ENCODE results near the gene IRF4.
A peak's percentile ranks its signal among the peaks of the same experiment; 100 is the strongest.

The IRF4 gene

DNA sequence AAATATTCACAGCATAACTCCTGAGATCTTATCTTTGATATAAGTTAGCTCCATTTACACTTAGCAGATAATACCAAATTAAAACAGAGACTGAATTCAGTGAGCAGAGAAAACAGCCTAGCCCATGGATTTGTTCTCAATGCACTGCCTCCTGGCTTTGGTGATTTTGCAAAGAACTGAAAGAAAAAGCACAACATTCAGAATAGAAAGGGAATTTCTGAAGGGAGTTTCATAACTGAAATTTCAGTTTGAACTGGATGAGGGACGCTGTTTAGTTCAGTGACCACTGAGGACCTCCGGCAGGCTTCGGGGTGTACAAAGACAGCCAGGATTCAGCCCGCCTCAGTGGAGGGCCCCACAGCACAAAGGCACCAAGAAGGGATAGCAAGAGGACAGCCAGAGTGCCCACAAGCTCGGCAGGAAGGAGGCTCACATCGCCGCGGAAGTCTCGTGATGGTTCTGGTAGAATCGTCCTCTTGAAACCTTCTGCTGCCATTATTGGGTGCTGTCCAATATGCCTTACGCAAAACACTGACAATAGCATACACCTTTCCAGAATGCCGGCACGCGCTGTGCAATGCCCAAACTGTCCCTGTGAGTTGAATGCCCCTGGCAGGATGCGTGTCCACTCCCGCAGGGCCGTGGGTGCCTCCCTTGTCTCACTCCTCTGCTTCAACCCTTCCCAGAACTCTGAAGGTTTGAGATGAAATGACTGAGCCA is 9.7 kb upstream of the IRF4 start:
- no peak for DNase-seq (ENCODE audit: low read depth, low spot score)

GRCh38 chr6:382883-383810 is 8.4 kb upstream of the IRF4 start:
- DNase-seq (ENCODE audit: low read depth, low spot score) = no peak

GRCh38 chr6:383856-384255 is 7.7 kb upstream of the IRF4 start:
- DNase-seq (ENCODE audit: low read depth, low spot score) = no peak

DNA sequence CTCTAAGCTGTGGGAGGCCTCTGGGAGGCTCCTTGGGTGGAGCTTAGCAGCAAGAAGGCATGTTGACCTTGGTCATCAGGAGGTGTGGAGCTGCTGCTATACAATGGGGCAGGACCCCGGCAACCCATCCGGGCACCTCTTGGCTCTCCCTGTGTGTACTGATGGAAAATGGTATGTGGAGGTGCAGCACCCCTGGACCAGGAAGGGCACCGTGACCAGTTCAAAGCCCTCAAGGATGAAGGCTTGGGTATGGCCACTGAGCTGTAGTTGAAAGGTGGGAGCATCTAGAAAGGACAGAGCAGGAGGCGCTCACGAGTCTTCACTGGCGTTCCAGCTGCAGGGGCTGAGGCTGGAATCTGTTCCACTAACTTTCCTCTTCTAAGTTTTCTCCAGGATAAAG is 6.7 kb upstream of the IRF4 start:
- DNase-seq (ENCODE audit: low read depth, low spot score) = no peak

DNA sequence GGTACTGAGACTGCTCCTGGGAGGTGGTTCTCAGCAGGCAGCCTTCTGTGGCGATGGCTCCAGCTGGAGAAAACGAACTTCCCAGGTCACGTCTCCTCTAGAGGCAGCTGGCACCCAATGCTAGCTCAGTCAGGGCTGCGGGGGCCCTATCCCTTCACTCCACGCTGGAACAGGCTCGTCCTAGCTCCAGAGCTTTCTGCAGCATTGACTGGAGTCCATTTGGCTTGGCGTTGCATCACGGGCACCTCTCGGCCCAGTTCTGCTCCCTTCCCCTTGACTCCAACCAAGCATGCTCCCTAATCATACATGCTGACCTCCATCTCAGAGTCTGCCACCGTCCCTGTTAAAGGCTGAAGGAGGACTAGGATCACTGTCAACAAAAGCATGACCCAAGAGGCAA is 5.9 kb upstream of the IRF4 start:
- DNase-seq (ENCODE audit: low read depth, low spot score) = no peak

GRCh38 chr6:386688-387266 is 4.8 kb upstream of the IRF4 start:
- no peak for DNase-seq (ENCODE audit: low read depth, low spot score)

DNA sequence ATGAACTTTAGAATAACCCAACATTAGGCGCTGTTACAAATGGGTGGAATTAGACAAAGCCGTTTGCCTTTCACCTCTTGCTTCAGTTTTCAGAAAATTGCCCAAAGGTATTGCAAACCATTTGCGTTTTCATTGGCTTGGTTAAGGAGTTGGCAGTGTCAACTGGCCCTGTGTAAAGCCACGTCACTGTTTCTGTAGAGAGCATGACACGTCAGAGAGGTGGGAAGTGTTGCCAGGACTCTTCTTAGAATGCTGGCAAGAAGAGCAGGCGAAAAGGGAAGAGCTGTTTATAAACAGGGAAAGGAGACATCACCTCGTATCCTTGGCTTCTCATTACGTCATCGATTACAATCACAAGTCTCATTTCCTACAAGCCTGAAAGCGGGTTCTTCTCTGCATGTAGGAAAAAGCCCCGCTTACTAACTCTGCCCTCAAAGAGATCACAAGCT is 4.2 kb upstream of the IRF4 start:
- no peak for DNase-seq (ENCODE audit: low read depth, low spot score)

- no peak for DNase-seq (ENCODE audit: low read depth, low spot score)
Measured at GRCh38 chr6:388202-388903, 3.2 kb upstream of the IRF4 start.

- DNase-seq (ENCODE audit: low read depth, low spot score) = no peak
Measured at GRCh38 chr6:389143-389542, 2.4 kb upstream of the IRF4 start.

- DNase-seq (ENCODE audit: low read depth, low spot score) = no peak
Measured at GRCh38 chr6:389622-390021, 1.9 kb upstream of the IRF4 start.

DNA sequence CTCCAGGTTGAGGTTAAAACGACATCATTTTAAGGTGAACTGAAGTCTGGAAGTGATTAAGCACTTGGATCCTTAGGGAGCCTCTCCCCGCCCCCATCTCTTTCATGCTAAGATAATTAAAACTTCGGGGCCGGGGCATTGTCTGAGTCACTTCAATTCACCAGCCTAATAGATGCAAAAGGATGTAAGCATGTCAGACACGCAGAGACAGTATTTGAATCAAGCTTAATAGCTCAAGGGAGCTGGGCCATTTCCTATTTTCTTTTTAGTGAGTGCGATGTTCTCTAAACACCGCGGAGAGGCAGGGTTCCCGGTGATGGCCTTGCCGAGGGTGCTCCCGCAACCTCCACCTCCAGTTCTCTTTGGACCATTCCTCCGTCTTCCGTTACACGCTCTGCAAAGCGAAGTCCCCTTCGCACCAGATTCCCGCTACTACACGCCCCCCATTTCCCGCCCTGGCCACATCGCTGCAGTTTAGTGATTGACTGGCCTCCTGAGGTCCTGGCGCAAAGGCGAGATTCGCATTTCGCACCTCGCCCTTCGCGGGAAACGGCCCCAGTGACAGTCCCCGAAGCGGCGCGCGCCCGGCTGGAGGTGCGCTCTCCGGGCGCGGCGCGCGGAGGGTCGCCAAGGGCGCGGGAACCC is 516 bp upstream of the IRF4 start:
- peak; percentile 42 for DNase-seq (ENCODE audit: low read depth, low spot score)

- DNase-seq (ENCODE audit: low read depth, low spot score) = no peak
Measured at GRCh38 chr6:392441-393390, 1.2 kb downstream of the IRF4 start.

DNA sequence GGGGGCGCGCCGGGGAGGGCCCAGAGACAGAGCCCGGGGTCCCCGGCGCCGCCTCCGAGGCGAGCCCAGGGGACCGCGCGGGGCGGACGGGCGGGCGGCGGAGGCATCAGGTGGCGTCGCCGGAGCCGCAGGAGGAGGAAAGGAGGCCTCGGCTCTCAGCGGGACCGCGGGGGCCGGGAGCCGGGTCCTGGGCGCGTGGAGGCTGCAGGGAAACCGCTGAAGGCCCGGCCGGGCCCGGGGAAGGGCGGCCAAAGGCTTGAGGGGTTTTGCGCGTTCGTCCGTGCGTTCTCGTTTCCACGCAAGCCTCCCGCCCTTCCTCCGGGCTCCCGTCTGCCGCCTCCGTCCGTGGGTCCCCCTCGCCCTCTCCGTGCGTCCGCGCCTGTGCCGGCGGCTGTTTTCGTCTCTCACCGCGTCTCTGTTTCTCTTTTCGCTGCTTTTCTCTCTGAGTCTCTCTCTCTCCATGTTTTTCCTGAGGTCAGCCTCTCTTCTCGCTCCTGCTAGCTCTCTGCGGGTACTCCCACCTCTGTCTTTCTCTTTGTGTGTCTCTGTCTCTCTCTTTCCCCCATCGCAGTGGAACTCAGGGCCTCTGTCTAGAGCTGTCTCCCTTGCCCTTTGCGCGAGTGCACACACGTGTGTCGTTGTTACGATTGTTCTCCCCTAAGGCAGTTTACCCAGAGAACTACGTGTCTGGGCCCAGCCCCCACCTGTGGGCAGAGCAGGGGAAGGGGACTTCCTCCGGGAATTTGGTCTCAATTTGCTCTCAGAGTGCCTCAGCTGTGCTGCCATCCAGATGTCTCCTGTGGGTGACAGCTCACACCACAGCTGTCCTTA is 2.1 kb downstream of the IRF4 start:
- no peak for DNase-seq (ENCODE audit: low read depth, low spot score)

DNA sequence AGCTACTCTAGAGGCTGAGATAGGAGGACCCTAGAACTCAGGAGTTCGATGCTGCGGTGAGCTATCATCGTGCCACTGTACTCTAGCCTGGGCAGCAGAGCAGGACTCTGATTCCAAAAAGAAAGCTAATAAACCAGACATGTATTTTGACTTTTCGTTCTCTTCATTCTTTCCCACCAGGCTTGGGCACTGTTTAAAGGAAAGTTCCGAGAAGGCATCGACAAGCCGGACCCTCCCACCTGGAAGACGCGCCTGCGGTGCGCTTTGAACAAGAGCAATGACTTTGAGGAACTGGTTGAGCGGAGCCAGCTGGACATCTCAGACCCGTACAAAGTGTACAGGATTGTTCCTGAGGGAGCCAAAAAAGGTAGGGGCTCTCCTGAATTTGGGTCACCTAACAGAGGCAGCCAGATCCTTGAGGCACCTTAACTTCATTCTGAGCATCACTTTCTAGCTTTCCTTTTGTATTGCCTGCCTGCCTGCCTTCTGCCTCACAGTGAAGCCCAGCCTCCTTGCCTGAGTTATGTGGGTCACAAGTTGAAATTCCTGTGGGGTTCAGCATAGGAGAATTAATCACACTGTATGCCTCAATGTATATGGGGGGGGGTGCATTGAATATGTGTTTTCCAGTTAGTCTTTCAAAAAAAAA is 3.2 kb downstream of the IRF4 start:
- no peak for DNase-seq (ENCODE audit: low read depth, low spot score)

DNA sequence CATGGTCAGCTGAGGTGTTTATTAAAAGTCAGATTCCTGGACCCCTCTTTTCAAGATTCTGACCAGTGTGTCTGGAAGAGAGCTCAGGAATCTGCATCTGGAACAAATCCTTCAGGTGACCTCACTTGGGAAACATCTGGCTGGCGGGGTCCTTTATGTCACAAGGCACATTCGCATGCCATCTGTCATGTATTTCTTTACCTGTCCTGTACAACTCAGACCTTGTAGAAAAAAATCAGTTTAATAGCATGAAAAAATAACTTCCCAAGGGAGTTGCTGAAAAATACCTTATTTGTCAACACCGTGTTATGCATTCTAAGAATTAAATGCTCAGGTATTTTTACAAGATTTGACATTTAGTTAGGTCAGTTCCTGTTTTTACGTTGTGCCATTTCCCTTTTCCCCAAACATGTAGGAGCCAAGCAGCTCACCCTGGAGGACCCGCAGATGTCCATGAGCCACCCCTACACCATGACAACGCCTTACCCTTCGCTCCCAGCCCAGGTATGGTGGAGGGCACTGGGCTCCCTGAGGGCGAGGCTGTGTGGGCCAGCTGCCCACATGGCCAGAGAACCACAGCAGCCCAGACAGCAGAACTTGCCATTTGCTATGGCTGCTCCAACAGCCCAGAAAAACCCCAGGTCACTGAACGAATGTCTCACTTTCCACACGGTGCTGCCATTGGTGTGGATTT is 4.0 kb downstream of the IRF4 start:
- DNase-seq (ENCODE audit: low read depth, low spot score) = no peak

DNA sequence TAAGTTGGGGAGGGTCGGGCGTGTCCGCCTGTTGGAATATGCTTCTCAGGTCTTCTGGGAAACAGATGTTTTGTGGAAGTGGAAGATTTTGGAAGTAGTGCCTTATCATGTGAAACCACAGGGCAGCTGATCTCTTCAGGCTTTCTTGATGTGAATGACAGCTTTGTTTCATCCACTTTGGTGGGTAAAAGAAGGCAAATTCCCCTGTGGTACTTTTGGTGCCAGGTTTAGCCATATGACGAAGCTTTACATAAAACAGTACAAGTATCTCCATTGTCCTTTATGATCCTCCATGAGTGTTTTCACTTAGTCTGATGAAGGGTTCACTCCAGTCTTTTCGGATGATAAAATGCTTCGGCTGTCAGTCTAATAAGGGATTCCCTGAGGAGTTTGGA is 4.6 kb downstream of the IRF4 start:
- DNase-seq (ENCODE audit: low read depth, low spot score) = no peak

DNA sequence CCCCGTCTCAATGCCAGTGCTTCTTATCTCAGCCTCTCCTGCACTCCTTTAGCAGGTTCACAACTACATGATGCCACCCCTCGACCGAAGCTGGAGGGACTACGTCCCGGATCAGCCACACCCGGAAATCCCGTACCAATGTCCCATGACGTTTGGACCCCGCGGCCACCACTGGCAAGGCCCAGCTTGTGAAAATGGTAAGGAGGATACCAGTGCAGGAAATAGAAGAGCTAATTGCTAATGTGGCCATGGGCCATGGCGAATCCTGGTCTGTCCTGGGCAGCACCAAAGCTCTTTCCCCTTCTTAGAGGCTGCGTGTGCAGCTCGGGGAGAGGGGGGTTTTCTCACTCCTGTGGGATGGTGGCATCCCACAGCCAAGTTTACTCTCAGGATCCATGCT is 5.5 kb downstream of the IRF4 start:
- DNase-seq (ENCODE audit: low read depth, low spot score) = no peak

DNA sequence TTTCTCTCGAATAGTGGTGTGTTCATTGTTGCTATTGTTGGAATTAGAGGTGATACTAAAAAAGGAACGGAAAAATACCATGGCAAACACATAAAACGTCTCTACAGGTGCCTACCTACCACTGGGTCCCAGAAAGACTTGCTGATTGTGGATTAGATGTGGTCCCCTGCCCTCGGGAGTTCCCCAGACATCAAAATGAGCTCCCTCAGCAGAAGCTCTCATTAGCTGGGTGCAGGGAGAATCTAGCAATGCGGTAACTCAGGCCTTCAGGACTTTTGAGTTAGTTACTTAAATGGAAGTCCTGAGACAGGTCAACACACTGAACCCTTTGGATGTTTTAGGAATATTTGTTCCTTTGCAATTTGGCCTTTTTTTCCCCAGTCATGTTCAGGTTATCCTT is 6.1 kb downstream of the IRF4 start:
- no peak for DNase-seq (ENCODE audit: low read depth, low spot score)

All from iPS DF 19.7 (cell line).